K562 (cell line): ENCODE data around the gene UCHL5. TPM values are rescaled to one million over a fixed set of nuclear protein-coding genes. Genes with fewer than 3 reads are reported as not detected.

Experiments used
- CBX8 ChIP-seq: fragments of 200-600 bp; sonication (generic); IDR thresholded peaks from 2 replicates; pipeline ENCODE4 v1.6.1; 2012; ENCODE audit warnings: borderline replicate concordance, mixed run types, low read depth, mild to moderate bottlenecking, moderate library complexity, mixed read lengths, low read length, control low read depth, inconsistent platforms; ENCODE audit not compliant: poor library complexity, severe bottlenecking; ENCODE audit errors: extremely low read depth
- EZH2 ChIP-seq: IDR thresholded peaks from 2 replicates; pipeline ENCODE4 v1.6.1; 2012; ENCODE audit warnings: low read depth, mild to moderate bottlenecking, inconsistent platforms, low read length, borderline replicate concordance
- GTF2F1 ChIP-seq: IDR thresholded peaks from 2 replicates; pipeline ENCODE4 v1.6.1; 2011; ENCODE audit warnings: low read depth, low read length, improper control_type of control experiment
- HDAC2 ChIP-seq: fragments of 450-650 bp; IDR thresholded peaks from 2 replicates; pipeline ENCODE4 v1.6.1; 2016; ENCODE audit warnings: mild to moderate bottlenecking
- HSF4 ChIP-seq: fragments of 250-450 bp; sonication (Bioruptor Pico); IDR thresholded peaks from 2 replicates; pipeline ENCODE4 v2.1.2; 2022; ENCODE audit warnings: mild to moderate bottlenecking, moderate library complexity, borderline replicate concordance
- JUN ChIP-seq, 2 experiments: sonication (generic) in 1 of 2; formaldehyde crosslinking in 1 of 2; IDR thresholded peaks; 2 replicates each; pipeline versions ENCODE4 v1.6.1 to v1.8.0; 2012 to 2022; ENCODE audit warnings: borderline replicate concordance in 2 of 2, mild to moderate bottlenecking in 2 of 2, improper control_type of control experiment in 1 of 2, low read depth in 1 of 2, low read length in 1 of 2, missing genetic modification reagents in 1 of 2
- KDM4B ChIP-seq, 2 experiments: fragments of 450-650 bp in 1 of 2; sonication (generic) in 1 of 2; IDR thresholded peaks; 2 replicates each; pipeline ENCODE4 v1.6.1; 2016 to 2017; ENCODE audit warnings: borderline replicate concordance in 2 of 2, antibody characterized with exemption in 1 of 2, low read depth in 1 of 2, mild to moderate bottlenecking in 1 of 2
- MCM5 ChIP-seq: fragments of 450-650 bp; IDR thresholded peaks from 2 replicates; pipeline ENCODE4 v1.6.1; 2016; ENCODE audit warnings: low read depth
- NCOA6 ChIP-seq: fragments of 450-650 bp; IDR thresholded peaks from 2 replicates; pipeline ENCODE4 v1.6.1; 2017; ENCODE audit warnings: mild to moderate bottlenecking
- NUFIP1 ChIP-seq: fragments of 450-650 bp; IDR thresholded peaks from 2 replicates; pipeline ENCODE4 v1.6.1; 2018; ENCODE audit not compliant: partially characterized antibody
- PHF8 ChIP-seq: fragments of 200-600 bp; sonication (generic); IDR thresholded peaks from 2 replicates; pipeline ENCODE4 v1.6.1; 2012; ENCODE audit warnings: mixed run types, mild to moderate bottlenecking, inconsistent platforms, low read length, moderate library complexity, borderline replicate concordance
- POLR2AphosphoS2 ChIP-seq: IDR thresholded peaks from 2 replicates; pipeline ENCODE4 v1.6.1; 2012; ENCODE audit warnings: low read length, improper control_type of control experiment
- RBM22 ChIP-seq: fragments of 200-400 bp; formaldehyde crosslinking; IDR thresholded peaks from 2 replicates; pipeline ENCODE4 v1.6.1; 2018; ENCODE audit warnings: low read length, low read depth; ENCODE audit not compliant: poor library complexity, severe bottlenecking
- ZNF12 ChIP-seq: sonication (generic); formaldehyde crosslinking; IDR thresholded peaks from 2 replicates; pipeline ENCODE4 v1.4.0; 2020; ENCODE audit warnings: mild to moderate bottlenecking, missing genetic modification reagents
- ZNF311 ChIP-seq: fragments of 250-450 bp; sonication (Bioruptor Pico); IDR thresholded peaks from 2 replicates; pipeline ENCODE4 v1.4.0; 2020; ENCODE audit warnings: mild to moderate bottlenecking, moderate library complexity
- polyA plus RNA-seq, 8 experiments: library from polyadenylated mRNA; depleted of rRNA in 4 of 8; stranded (reverse) in 5 of 8; unstranded in 3 of 8; fragments of >200 nt; fragmentation: Nextera tagmentation in 2 of 8; fragmentation: Illumina TruSeq in 1 of 8; extraction: Ambion mirVana in 2 of 8; extraction: Trizol in 1 of 8; gene quantifications; 2 replicates each; pipeline versions ENCODE4 v1.2.1 to v1.2.3, GENCODE V29; 2011 to 2014; ENCODE audit warnings: inconsistent platforms in 1 of 8, missing spikeins in 1 of 8
- total RNA-seq, 7 experiments: library from RNA; depleted of rRNA in 6 of 7; stranded (reverse); fragments of >200 nt in 6 of 7; fragmentation: Illumina TruSeq in 2 of 7; extraction: Trizol in 2 of 7; gene quantifications; 2 replicates each; pipeline versions ENCODE4 v1.2.1 to v1.2.3, GENCODE V29; 2011 to 2021; ENCODE audit warnings: low replicate concordance in 1 of 7
- TF ChIP-seq, protein P1 (sequence below): fragments of 450-650 bp; formaldehyde crosslinking; IDR thresholded peaks from 2 replicates; pipeline ENCODE4 v1.4.0; 2020; ENCODE audit warnings: mild to moderate bottlenecking
- TF ChIP-seq, protein P2 (sequence below): sonication (generic); formaldehyde crosslinking; IDR thresholded peaks from 2 replicates; pipeline ENCODE4 v1.8.0; 2022; ENCODE audit warnings: missing genetic modification reagents, mild to moderate bottlenecking, borderline replicate concordance
- TF ChIP-seq, protein P3 (sequence below), 2 experiments: IDR thresholded peaks; 2 replicates each; pipeline ENCODE4 v1.6.1; 2011; ENCODE audit warnings: borderline replicate concordance in 1 of 2, control low read depth in 1 of 2, low read depth in 1 of 2, low read length in 1 of 2, mild to moderate bottlenecking in 1 of 2, mixed read lengths in 1 of 2, moderate library complexity in 1 of 2; ENCODE audit not compliant: insufficient read depth in 1 of 2, insufficient read length in 1 of 2, poor library complexity in 1 of 2, severe bottlenecking in 1 of 2; ENCODE audit errors: extremely low read depth in 1 of 2
- TF ChIP-seq, protein P4 (sequence below): sonication (generic); formaldehyde crosslinking; IDR thresholded peaks from 2 replicates; pipeline ENCODE4 v1.8.0; 2023; ENCODE audit warnings: mild to moderate bottlenecking, missing genetic modification reagents

Gene UCHL5
- total and polyA plus RNA-seq, 9 of the 15 experiments (the other 6 are each of a cell fraction or from before 2014, with no cell fraction given), result 61.0 to 206 (median 122) TPM

DNA sequence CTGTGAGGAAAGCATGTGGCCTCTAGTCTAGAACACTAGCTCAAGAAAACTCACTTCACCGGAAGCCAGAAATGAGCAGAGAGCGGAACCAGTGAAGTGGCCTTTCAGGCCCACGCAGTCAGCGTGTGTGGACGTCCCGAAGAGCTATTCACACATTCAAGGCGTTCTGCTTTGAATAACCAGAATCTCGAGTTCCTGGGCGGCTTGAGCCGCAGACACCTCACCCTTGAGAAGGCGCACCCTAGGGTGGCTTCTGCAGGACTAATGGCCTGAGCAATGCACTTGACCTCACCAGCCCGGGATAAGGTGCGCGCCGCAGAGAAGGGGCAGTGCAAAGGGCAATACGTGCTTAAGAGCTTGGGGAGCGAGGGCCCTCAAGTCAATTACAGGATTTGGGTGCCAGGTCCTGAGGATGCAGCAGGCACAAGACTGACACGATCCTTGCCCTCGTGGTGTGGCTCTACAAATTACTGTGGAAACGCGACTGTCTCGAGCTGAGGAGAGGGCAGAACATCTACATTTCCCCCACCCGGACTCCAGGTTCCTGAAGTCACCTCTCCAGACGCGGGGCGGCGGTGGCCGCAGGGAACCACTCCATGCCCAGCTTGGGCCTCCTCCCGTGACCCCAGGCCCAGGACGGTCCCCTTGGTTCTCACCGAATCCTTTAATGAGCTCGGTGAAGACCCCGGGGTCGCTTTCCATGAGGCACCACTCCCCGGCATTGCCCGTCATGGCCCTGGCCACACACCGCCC is 455 bp downstream of the UCHL5 start (continued):
- no peak for TF ChIP-seq NUFIP1
- TF ChIP-seq, protein P1, sequence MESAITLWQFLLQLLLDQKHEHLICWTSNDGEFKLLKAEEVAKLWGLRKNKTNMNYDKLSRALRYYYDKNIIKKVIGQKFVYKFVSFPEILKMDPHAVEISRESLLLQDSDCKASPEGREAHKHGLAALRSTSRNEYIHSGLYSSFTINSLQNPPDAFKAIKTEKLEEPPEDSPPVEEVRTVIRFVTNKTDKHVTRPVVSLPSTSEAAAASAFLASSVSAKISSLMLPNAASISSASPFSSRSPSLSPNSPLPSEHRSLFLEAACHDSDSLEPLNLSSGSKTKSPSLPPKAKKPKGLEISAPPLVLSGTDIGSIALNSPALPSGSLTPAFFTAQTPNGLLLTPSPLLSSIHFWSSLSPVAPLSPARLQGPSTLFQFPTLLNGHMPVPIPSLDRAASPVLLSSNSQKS (CRISPR knock-in tag), result no peak
- TF ChIP-seq JUN (IDR thresholded peaks at IDR 0.05; ENCODE audit: borderline replicate concordance, low read depth, low read length), result no peak
- TF ChIP-seq JUN (CRISPR knock-in tag; IDR thresholded peaks at IDR 0.05; ENCODE audit: borderline replicate concordance), result peak; percentile 55; the same call in 1 of the 2 replicates
- TF ChIP-seq, protein P2, sequence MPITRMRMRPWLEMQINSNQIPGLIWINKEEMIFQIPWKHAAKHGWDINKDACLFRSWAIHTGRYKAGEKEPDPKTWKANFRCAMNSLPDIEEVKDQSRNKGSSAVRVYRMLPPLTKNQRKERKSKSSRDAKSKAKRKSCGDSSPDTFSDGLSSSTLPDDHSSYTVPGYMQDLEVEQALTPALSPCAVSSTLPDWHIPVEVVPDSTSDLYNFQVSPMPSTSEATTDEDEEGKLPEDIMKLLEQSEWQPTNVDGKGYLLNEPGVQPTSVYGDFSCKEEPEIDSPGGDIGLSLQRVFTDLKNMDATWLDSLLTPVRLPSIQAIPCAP (CRISPR knock-in tag), result no peak
- TF ChIP-seq PHF8, result peak; percentile 75; the same call in 1 of the 2 replicates
- TF ChIP-seq GTF2F1, result 0 out of 2 replicates have a peak, but pooled peaks have one; percentile 38
- TF ChIP-seq ZNF12, result no peak; the same call in 1 of the 2 replicates
- peak; percentile 20; the same call in 1 of the 2 replicates for TF ChIP-seq HDAC2
- no peak for TF ChIP-seq CBX8
- no peak for TF ChIP-seq NCOA6
- TF ChIP-seq, protein P3, sequence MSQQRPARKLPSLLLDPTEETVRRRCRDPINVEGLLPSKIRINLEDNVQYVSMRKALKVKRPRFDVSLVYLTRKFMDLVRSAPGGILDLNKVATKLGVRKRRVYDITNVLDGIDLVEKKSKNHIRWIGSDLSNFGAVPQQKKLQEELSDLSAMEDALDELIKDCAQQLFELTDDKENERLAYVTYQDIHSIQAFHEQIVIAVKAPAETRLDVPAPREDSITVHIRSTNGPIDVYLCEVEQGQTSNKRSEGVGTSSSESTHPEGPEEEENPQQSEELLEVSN (IDR thresholded peaks at IDR 0.05; ENCODE audit: borderline replicate concordance in 1 of 2, extremely low read depth in 1 of 2, insufficient read depth in 1 of 2, insufficient read length in 1 of 2, low read depth in 1 of 2, low read length in 1 of 2, poor library complexity in 1 of 2, severe bottlenecking in 1 of 2), result peak; percentile 24 to 44
- TF ChIP-seq HSF4 (CRISPR knock-in tag), result no peak
- TF ChIP-seq KDM4B (IDR thresholded peaks at IDR 0.05; ENCODE audit: borderline replicate concordance in 2 of 2, low read depth in 1 of 2), result no peak
- TF ChIP-seq, protein P4, sequence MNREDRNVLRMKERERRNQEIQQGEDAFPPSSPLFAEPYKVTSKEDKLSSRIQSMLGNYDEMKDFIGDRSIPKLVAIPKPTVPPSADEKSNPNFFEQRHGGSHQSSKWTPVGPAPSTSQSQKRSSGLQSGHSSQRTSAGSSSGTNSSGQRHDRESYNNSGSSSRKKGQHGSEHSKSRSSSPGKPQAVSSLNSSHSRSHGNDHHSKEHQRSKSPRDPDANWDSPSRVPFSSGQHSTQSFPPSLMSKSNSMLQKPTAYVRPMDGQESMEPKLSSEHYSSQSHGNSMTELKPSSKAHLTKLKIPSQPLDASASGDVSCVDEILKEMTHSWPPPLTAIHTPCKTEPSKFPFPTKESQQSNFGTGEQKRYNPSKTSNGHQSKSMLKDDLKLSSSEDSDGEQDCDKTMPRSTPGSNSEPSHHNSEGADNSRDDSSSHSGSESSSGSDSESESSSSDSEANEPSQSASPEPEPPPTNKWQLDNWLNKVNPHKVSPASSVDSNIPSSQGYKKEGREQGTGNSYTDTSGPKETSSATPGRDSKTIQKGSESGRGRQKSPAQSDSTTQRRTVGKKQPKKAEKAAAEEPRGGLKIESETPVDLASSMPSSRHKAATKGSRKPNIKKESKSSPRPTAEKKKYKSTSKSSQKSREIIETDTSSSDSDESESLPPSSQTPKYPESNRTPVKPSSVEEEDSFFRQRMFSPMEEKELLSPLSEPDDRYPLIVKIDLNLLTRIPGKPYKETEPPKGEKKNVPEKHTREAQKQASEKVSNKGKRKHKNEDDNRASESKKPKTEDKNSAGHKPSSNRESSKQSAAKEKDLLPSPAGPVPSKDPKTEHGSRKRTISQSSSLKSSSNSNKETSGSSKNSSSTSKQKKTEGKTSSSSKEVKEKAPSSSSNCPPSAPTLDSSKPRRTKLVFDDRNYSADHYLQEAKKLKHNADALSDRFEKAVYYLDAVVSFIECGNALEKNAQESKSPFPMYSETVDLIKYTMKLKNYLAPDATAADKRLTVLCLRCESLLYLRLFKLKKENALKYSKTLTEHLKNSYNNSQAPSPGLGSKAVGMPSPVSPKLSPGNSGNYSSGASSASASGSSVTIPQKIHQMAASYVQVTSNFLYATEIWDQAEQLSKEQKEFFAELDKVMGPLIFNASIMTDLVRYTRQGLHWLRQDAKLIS (CRISPR knock-in tag), result no peak
- TF ChIP-seq ZNF311, result no peak
- no peak for TF ChIP-seq MCM5
- TF ChIP-seq RBM22, result no peak
- no peak for TF ChIP-seq EZH2
- TF ChIP-seq POLR2AphosphoS2, result 0 out of 2 replicates have a peak, but pooled peaks have one; percentile 13
